Measurements from ENCODE around the gene GLS. TPM values are rescaled to one million over a fixed set of nuclear protein-coding genes. Genes with fewer than 3 reads are reported as not detected.
"Not testable (repeated sequence)": the region's sequence is repeated elsewhere in the genome, so short reads cannot be mapped to it uniquely, and the experiment has no call there.

The GLS gene
- total RNA-seq, 4 donors from 2014 or later: 60.6 to 128 (median 75.7) TPM

- no peak for DNase-seq (ENCODE audit: low spot score in 2 of 2)
- H3K4me1 ChIP-seq: no peaks in the 10 kb centered on the region
- 89% methylated on average over 5 of the region's 5 CpGs for WGBS
- H3K9me3 ChIP-seq: no peaks in the 10 kb centered on the region
- no peaks in the 10 kb centered on the region for H3K27me3 ChIP-seq
- H3K36me3 ChIP-seq: peaks cover 99% of the 10 kb centered on the region
- no peak overlapping the region for H3K27ac ChIP-seq
- TF ChIP-seq EP300 (IDR thresholded peaks at IDR 0.05) (no peak), POLR2A (IDR thresholded peaks at IDR 0.05) (no peak), POLR2AphosphoS5 (IDR thresholded peaks at IDR 0.05) (no peak)
- TF ChIP-seq, protein P1, sequence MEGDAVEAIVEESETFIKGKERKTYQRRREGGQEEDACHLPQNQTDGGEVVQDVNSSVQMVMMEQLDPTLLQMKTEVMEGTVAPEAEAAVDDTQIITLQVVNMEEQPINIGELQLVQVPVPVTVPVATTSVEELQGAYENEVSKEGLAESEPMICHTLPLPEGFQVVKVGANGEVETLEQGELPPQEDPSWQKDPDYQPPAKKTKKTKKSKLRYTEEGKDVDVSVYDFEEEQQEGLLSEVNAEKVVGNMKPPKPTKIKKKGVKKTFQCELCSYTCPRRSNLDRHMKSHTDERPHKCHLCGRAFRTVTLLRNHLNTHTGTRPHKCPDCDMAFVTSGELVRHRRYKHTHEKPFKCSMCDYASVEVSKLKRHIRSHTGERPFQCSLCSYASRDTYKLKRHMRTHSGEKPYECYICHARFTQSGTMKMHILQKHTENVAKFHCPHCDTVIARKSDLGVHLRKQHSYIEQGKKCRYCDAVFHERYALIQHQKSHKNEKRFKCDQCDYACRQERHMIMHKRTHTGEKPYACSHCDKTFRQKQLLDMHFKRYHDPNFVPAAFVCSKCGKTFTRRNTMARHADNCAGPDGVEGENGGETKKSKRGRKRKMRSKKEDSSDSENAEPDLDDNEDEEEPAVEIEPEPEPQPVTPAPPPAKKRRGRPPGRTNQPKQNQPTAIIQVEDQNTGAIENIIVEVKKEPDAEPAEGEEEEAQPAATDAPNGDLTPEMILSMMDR (IDR thresholded peaks at IDR 0.05): no peak
- no peak overlapping the region for H3K4me3 ChIP-seq
These were observed 107.3 kb downstream of the GLS start for GRCh38 chr2:190987938-190988337.

DNA sequence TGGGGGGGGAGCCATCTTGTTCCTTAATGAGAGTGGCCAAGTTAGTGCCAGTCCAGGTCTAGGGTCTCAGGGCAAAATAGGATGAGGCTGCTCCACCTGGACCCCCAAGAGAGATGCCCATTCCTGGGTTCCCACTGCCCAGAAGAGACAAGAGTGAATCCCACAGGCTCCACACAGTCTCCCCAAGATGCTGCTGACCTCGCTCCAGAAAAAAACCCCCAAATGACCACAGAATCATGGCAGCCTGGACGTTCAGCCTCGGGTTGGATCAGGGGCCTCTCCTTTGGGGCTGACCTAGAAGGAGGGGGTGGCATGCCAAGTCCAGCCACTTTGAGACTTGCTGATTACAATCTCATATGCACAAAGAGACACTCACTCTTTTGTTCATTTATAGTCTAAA is 108.3 kb downstream of the GLS start:
- H3K4me1 ChIP-seq: no peaks in the 10 kb centered on the region
- WGBS: 88% methylated on average over 1 of the region's 3 CpGs
- H3K27me3 ChIP-seq: no peaks in the 10 kb centered on the region
- DNase-seq (ENCODE audit: low spot score in 2 of 2): no peak
- TF ChIP-seq EP300 (IDR thresholded peaks at IDR 0.05) (no peak), POLR2AphosphoS5 (IDR thresholded peaks at IDR 0.05) (no peak), POLR2A (IDR thresholded peaks at IDR 0.05) (no peak)
- TF ChIP-seq, protein P1 (IDR thresholded peaks at IDR 0.05): no peak
- no peak overlapping the region for H3K4me3 ChIP-seq
- H3K9me3 ChIP-seq: no peaks in the 10 kb centered on the region
- no peak overlapping the region for H3K27ac ChIP-seq
- H3K36me3 ChIP-seq: peaks cover 99% of the 10 kb centered on the region

DNA sequence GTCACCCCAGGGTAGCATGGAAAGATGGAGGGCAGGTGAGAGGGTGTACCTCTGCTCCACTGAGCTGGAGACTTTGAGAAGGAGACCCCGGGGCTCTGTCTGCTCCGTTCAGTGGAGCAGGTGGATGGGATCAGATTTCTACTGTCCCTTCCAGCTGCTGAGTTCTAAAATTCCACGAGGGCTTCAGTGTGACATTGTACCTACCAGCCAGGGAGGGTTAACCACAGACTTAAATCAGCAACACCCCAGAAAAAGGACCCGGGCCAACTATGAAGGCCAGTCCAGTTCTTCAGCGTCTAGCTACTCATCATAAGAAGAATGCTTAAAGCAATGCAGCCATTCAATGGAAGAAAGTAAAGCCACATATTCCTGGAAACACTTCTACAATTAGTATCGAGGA is 109.5 kb downstream of the GLS start:
- WGBS: 79% methylated on average over 6 of the region's 6 CpGs

GRCh38 chr2:190993292-190993643 is 112.6 kb downstream of the GLS start:
- no peaks in the 10 kb centered on the region for H3K4me1 ChIP-seq
- WGBS: 95% methylated on average over 6 of the region's 6 CpGs

More for the DNA sequence above, 109.5 kb downstream of the GLS start:
- H3K4me1 ChIP-seq: no peaks in the 10 kb centered on the region
- H3K9me3 ChIP-seq: no peaks in the 10 kb centered on the region
- DNase-seq (ENCODE audit: low spot score in 2 of 2): no peak
- TF ChIP-seq POLR2AphosphoS5 (IDR thresholded peaks at IDR 0.05) (no peak), POLR2A (IDR thresholded peaks at IDR 0.05) (no peak), EP300 (IDR thresholded peaks at IDR 0.05) (no peak)
- TF ChIP-seq, protein P1 (IDR thresholded peaks at IDR 0.05): no peak
- no peak overlapping the region for H3K4me3 ChIP-seq
- peaks cover 99% of the 10 kb centered on the region for H3K36me3 ChIP-seq
- no peak overlapping the region for H3K27ac ChIP-seq
- H3K27me3 ChIP-seq: no peaks in the 10 kb centered on the region

DNA sequence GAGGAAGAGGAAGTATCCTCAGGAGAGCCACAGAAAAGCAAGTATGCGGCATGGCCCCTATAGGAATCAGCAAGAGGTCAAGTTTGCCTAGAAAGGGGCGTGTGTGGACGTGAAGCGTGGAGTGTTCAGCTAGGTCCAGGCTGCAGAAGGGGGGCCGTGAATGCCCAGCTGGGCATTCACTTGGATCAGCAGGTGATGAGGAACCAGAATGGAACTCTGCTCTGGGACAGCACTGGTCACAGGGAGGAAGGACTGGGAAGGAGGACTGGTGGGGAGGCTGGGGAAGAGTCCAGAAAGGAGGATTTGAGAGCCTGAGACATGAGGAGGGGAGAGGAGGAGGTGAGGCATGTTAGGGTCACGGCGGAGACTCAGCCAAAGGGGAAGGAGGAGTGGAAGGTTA is 113.5 kb downstream of the GLS start:
- H3K9me3 ChIP-seq: no peaks in the 10 kb centered on the region
- H3K27ac ChIP-seq: no peak overlapping the region
- H3K4me1 ChIP-seq: no peaks in the 10 kb centered on the region
- H3K4me3 ChIP-seq: no peak overlapping the region
- no peaks in the 10 kb centered on the region for H3K27me3 ChIP-seq
- DNase-seq (ENCODE audit: low spot score in 2 of 2): no peak
- WGBS: 85% methylated on average over 7 of the region's 7 CpGs
- peaks cover 99% of the 10 kb centered on the region for H3K36me3 ChIP-seq
- TF ChIP-seq POLR2AphosphoS5 (IDR thresholded peaks at IDR 0.05) (no peak), POLR2A (IDR thresholded peaks at IDR 0.05) (no peak), EP300 (IDR thresholded peaks at IDR 0.05) (no peak)
- TF ChIP-seq, protein P1 (IDR thresholded peaks at IDR 0.05): no peak

More at GRCh38 chr2:190993292-190993643, 112.6 kb downstream of the GLS start:
- no peak for TF ChIP-seq POLR2A (IDR thresholded peaks at IDR 0.05)
- no peak for TF ChIP-seq POLR2AphosphoS5 (IDR thresholded peaks at IDR 0.05)
- no peak for TF ChIP-seq EP300 (IDR thresholded peaks at IDR 0.05)
- TF ChIP-seq, protein P1 (IDR thresholded peaks at IDR 0.05): no peak
- H3K36me3 ChIP-seq: peaks cover 99% of the 10 kb centered on the region
- no peak overlapping the region for H3K27ac ChIP-seq
- H3K27me3 ChIP-seq: no peaks in the 10 kb centered on the region
- DNase-seq (ENCODE audit: low spot score in 2 of 2): no peak
- H3K9me3 ChIP-seq: no peaks in the 10 kb centered on the region
- H3K4me3 ChIP-seq: no peak overlapping the region

DNA sequence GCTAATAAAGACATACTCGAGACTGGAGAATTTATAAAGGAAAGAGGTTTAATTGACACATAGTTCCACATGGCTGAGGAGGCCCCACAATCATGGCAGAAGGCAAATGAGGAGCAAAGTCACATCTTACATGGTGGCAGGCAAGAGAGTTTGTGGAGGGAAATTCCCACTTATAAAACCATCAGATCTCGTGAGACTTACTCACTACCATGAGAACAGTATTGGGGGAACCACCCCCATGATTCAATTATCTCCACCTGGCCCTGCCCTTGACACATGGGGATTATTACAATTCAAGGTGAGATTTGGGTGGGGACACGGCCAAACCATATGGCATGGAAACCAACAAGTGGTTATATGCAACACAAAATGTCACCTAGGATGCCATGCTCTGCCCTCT is 114.7 kb downstream of the GLS start:
- DNase-seq (ENCODE audit: low spot score in 2 of 2); H3K4me3 ChIP-seq; H3K27ac ChIP-seq; H3K27me3 ChIP-seq; H3K9me3 ChIP-seq; H3K4me1 ChIP-seq: not testable (repeated sequence)
- WGBS: 78% methylated on average over 3 of the region's 3 CpGs
- peaks cover 99% of the 10 kb centered on the region for H3K36me3 ChIP-seq
